Nephron (organoid): ENCODE measurements around the gene MYO1F.
"Not testable (repeated sequence)": the region's sequence is repeated elsewhere in the genome, so short reads cannot be mapped to it uniquely, and the experiment has no call there.

Experiments
- H3K27ac Mint-ChIP-seq, 3 experiments: 2 replicates each; pipeline ENCODE4 v1.8.0; 2020; ENCODE audit warnings: mixed read lengths in 3 of 3, mild to moderate bottlenecking in 2 of 3, moderate library complexity in 1 of 3
- H3K27me3 Mint-ChIP-seq: 2 replicates; pipeline ENCODE4 v1.8.0; 2021; ENCODE audit warnings: low read depth, mild to moderate bottlenecking, moderate library complexity, mixed read lengths
- H3K36me3 Mint-ChIP-seq: 2 replicates; pipeline ENCODE4 v1.8.0; 2020; ENCODE audit warnings: low read depth, mixed read lengths
- H3K4me1 Mint-ChIP-seq: 2 replicates; pipeline ENCODE4 v1.8.0; 2020; ENCODE audit warnings: mixed read lengths
- H3K4me3 Mint-ChIP-seq, 3 experiments: 2 replicates each; pipeline ENCODE4 v1.8.0; 2020; ENCODE audit warnings: mild to moderate bottlenecking in 3 of 3, mixed read lengths in 3 of 3, moderate library complexity in 2 of 3
- H3K9me3 Mint-ChIP-seq: 2 replicates; pipeline ENCODE4 v1.8.0; 2020; ENCODE audit warnings: mixed read lengths
- CTCF ChIP-seq, 3 experiments: fragments of 200-600 bp; sonication (generic); IDR thresholded peaks; one replicate each; pipeline ENCODE4 v1.5.0; 2021; ENCODE audit warnings: antibody characterized with exemption in 3 of 3; ENCODE audit not compliant: unreplicated experiment in 3 of 3

Gene MYO1F

DNA sequence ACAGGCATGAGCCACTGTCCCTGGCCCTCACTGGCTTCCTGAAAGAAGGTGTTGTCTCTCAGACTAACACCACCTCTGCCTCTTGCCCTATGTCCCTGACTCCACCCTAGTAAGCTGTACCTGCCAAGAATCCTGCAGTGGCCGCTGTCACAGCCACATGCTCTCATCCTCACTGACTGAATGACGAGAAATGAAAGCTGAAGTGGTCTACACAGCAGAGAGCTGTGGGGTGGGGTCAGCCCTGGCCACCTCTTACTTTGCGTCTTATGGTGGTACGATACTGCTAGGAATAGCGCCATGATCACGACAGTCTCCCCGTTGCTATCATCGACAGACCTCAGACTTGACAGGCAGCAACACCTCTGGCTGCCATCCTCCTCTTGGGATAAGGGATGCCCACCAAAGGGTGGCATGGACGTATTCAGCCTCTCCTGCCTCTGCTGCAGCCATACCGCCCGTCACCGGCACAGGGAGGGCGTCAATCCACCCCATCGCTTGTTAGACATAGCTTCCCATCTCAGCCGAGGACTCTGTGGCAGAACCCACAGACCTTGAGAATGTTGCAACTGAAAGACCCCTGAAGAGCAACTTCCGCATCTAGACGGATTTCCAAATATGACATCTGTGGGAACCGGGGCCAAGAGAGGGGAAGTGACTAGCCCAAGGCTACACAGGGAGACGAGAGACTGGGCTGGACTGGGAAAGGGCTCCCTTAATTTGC, 809 bp downstream of the MYO1F start:
- peaks cover 26% of the 10 kb centered on the region for H3K27me3 Mint-ChIP-seq
- H3K4me1 Mint-ChIP-seq, result peaks cover 12% of the 10 kb centered on the region
- H3K4me3 Mint-ChIP-seq, result no peak overlapping the region
- no peak overlapping the region for H3K27ac Mint-ChIP-seq
- TF ChIP-seq CTCF (IDR thresholded peaks at IDR 0.05; ENCODE audit: unreplicated experiment in 3 of 3), result no peak
- no peaks in the 10 kb centered on the region for H3K36me3 Mint-ChIP-seq
- no peaks in the 10 kb centered on the region for H3K9me3 Mint-ChIP-seq

- Mint-ChIP-seq H3K4me3 (no peak overlapping the region), H3K4me1 (peaks cover 12% of the 10 kb centered on the region), H3K27me3 (peaks cover 26% of the 10 kb centered on the region), H3K36me3 (no peaks in the 10 kb centered on the region), H3K9me3 (no peaks in the 10 kb centered on the region), H3K27ac (no peak overlapping the region)
- TF ChIP-seq CTCF (IDR thresholded peaks at IDR 0.05; ENCODE audit: unreplicated experiment in 3 of 3), result no peak
These were observed 1.7 kb downstream of the MYO1F start for GRCh38 chr19:8575467-8575997.

- not testable (repeated sequence) for H3K36me3 Mint-ChIP-seq, H3K9me3 Mint-ChIP-seq, H3K27ac Mint-ChIP-seq, H3K4me3 Mint-ChIP-seq
- Mint-ChIP-seq H3K27me3 (peaks cover 26% of the 10 kb centered on the region), H3K4me1 (peaks cover 12% of the 10 kb centered on the region)
These were observed 2.7 kb downstream of the MYO1F start for GRCh38 chr19:8574619-8574922.

DNA sequence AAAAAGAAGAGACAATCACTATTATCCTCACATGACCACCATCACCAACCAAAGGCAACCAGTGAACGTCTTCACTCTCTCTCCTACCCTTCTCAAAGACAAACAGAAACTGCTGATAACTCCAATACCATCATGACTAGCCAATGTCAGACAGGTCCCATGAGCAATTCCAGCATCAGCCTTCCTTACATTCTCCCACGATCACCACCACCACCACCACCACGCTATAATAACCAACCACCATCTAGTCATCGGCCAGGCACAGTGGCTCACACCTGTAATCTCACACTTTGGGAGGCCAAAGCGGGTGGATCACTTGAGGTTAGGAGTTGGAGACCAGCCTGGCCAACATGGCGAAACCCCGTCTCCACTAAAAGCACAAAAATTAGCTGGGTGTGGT, 3.9 kb downstream of the MYO1F start:
- no peak overlapping the region for H3K27ac Mint-ChIP-seq
- no peaks in the 10 kb centered on the region for H3K9me3 Mint-ChIP-seq
- H3K4me1 Mint-ChIP-seq, result peaks cover 9% of the 10 kb centered on the region
- H3K27me3 Mint-ChIP-seq, result peaks cover 19% of the 10 kb centered on the region
- H3K4me3 Mint-ChIP-seq, result no peak overlapping the region
- H3K36me3 Mint-ChIP-seq, result no peaks in the 10 kb centered on the region
- no peak for TF ChIP-seq CTCF (IDR thresholded peaks at IDR 0.05; ENCODE audit: unreplicated experiment in 3 of 3)

DNA sequence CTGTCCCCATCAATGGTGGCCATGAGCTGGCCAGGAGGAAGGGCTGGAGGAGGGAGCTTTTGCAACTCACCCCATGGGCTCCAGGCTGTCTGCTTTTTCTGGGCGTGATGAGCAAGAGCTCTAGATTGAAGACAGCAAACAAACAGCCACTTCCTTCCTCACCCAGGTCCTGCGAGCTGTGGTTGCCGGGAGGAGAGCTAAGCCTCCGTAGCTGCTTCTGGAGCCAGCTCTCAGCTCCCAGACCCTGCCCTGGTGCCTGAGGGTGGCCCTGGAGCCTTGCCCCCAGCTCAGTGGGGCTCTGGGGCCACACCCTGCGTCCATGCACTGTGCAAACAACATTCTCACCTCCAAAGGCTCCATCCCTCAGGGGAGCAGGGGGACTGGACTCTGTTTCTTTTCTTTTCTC, 6.2 kb downstream of the MYO1F start:
- TF ChIP-seq CTCF (IDR thresholded peaks at IDR 0.05; ENCODE audit: unreplicated experiment in 3 of 3), result no peak
- Mint-ChIP-seq H3K36me3 (no peaks in the 10 kb centered on the region), H3K27me3 (peaks cover 7% of the 10 kb centered on the region), H3K4me1 (peaks cover 4% of the 10 kb centered on the region), H3K27ac (no peak overlapping the region), H3K9me3 (no peaks in the 10 kb centered on the region), H3K4me3 (no peak overlapping the region)

DNA sequence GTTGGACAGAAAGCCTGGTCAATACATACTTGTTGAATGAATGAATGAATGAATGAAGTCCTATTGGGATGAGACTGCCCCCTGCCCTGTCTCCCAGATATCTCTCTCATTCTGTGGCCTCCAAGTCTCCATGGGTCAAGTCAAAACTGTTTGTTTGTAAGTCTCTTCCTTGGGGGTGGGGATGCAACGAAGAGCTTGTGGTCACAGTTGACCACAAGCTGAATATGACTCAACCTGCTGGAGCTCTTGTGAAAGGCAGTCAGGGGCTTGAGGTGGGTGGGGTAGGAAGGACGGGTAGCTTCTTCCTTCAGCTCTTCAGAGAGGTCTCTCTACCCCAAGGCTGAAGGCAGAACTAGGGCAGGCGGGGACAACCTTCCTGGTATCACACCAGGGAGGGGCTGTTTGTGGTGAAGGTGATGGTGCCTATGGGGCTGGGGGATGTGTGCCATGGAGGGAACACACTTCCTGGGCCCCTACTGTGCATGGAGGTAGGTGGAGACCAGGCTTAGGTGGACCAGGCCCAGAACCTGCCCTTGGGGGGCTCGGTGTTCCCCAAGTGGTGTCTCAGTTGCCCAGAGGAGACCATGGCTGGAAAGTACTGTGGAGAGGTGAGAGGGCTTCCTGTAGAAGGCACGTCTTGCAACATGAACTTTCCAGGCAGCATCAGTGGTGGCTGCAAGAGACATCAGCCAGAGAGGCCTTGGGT, 8.0 kb downstream of the MYO1F start:
- no peaks in the 10 kb centered on the region for H3K4me1 Mint-ChIP-seq
- no peak overlapping the region for H3K4me3 Mint-ChIP-seq
- no peak for TF ChIP-seq CTCF (IDR thresholded peaks at IDR 0.05; ENCODE audit: unreplicated experiment in 3 of 3)
- no peaks in the 10 kb centered on the region for H3K27me3 Mint-ChIP-seq
- H3K36me3 Mint-ChIP-seq, result no peaks in the 10 kb centered on the region
- no peak overlapping the region for H3K27ac Mint-ChIP-seq
- no peaks in the 10 kb centered on the region for H3K9me3 Mint-ChIP-seq
